A673 (cell line): ENCODE results near the gene GGNBP2. TPM values are rescaled to one million over a fixed set of nuclear protein-coding genes. Genes with fewer than 3 reads are reported as not detected.

Experiments
- BruUV-seq: library from RNA; stranded (reverse); fragments of 400-500 nt; replicated peaks from 2 replicates; lab custom pipeline; 2021; lab: Mats Ljungman, UMichigan
- CTCF ChIA-PET: fragments of 300-600 bp; sonication (Branson Sonifier 250); formaldehyde crosslinking; loops from one replicate; lab custom pipeline; 2022; ENCODE audit warnings: antibody characterized with exemption; lab: Charles Lee
- POLR2A ChIA-PET: fragments of 300-600 bp; sonication (Branson Sonifier 250); formaldehyde crosslinking; loops from one replicate; lab custom pipeline; 2022; ENCODE audit warnings: antibody characterized with exemption; ENCODE audit not compliant: low non-redundant PET; lab: Charles Lee
- DNase-seq: peaks from one replicate; pipeline ENCODE4 v3.0.0-alpha.2; 2015; ENCODE audit warnings: low spot score
- H3K27ac ChIP-seq: fragments of 200-600 bp; sonication (generic); 2 replicates; pipeline ENCODE4 v1.5.1; 2016; ENCODE audit warnings: mixed run types, low read depth, mild to moderate bottlenecking, mixed read lengths, antibody characterized with exemption, low read length; ENCODE audit not compliant: poor library complexity, severe bottlenecking
- H3K27me3 ChIP-seq: fragments of 200-600 bp; sonication (generic); replicated peaks from 2 replicates; pipeline ENCODE4 v1.6.1; 2017; ENCODE audit warnings: mixed run types, low read depth, mild to moderate bottlenecking, mixed read lengths, antibody characterized with exemption, low read length; ENCODE audit not compliant: insufficient read depth, poor library complexity
- H3K36me3 ChIP-seq: fragments of 200-600 bp; sonication (generic); 2 replicates; pipeline ENCODE4 v1.6.1; 2016; ENCODE audit warnings: mixed run types, mild to moderate bottlenecking, mixed read lengths, antibody characterized with exemption, low read length; ENCODE audit not compliant: insufficient read depth, poor library complexity, severe bottlenecking
- H3K4me1 ChIP-seq: fragments of 200-600 bp; sonication (generic); 2 replicates; pipeline ENCODE4 v1.6.1; 2017; ENCODE audit warnings: mixed run types, mild to moderate bottlenecking, mixed read lengths, antibody characterized with exemption, low read length; ENCODE audit not compliant: insufficient read depth, poor library complexity, severe bottlenecking
- H3K4me3 ChIP-seq: fragments of 200-600 bp; sonication (generic); 2 replicates; pipeline ENCODE4 v1.5.1; 2016; ENCODE audit warnings: low read depth, mixed run types, mild to moderate bottlenecking, mixed read lengths, low read length; ENCODE audit not compliant: poor library complexity, severe bottlenecking
- H3K9me3 ChIP-seq: fragments of 200-600 bp; sonication (generic); 2 replicates; pipeline ENCODE4 v1.6.1; 2016; ENCODE audit warnings: mixed run types, low read depth, mild to moderate bottlenecking, mixed read lengths, antibody characterized with exemption, low read length; ENCODE audit not compliant: poor library complexity, severe bottlenecking
- EZH2 ChIP-seq: fragments of 200-600 bp; sonication (generic); IDR thresholded peaks from 2 replicates; pipeline ENCODE4 v1.6.1; 2017; ENCODE audit warnings: borderline replicate concordance, low read depth, mild to moderate bottlenecking, mixed read lengths, antibody characterized with exemption, low read length; ENCODE audit not compliant: poor library complexity, severe bottlenecking
- intact Hi-C: fragments of 100-400 bp; cut with micrococcal nuclease; formaldehyde crosslinking; loops from one replicate; pipeline ENCODE4 v1.10.0; 2022; ENCODE audit not compliant: unreplicated experiment
- total RNA-seq: library from RNA; stranded (reverse); gene quantifications from 2 replicates; pipeline ENCODE4 v1.2.3, GENCODE V29; 2021
- TF ChIP-seq, protein P1 (sequence below): fragments of 300-800, 200-600 bp; sonication (generic); conservative IDR thresholded peaks from 2 replicates; pipeline ENCODE4 v1.5.1; 2017; ENCODE audit warnings: low read depth, mild to moderate bottlenecking, antibody characterized with exemption, low read length, moderate library complexity, mixed read lengths

GGNBP2 gene
- total RNA-seq, 1 experiment from 2014 or later: 50.4 TPM

DNA sequence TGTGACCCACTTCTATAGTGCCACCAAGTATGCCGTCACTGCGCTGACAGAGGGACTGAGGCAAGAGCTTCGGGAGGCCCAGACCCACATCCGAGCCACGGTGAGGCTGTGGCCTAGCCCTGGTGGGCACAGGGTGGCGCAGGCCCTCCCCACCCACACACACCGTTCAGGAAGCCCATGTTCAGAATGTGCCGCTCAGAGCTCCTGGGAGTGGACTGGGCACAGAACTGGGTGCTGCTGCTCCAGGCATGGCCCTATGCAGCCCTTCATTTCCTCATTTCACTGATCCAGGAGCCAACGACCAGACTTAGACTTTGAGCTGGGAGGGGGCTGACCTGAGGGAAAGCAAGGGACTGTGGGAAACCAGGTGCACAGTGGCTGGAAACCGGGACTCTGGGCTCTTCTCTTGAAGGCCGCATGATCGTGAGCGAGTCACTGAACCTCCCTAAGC is 54.3 kb downstream of the GGNBP2 start:
- Histone ChIP-seq H3K27ac (no peak overlapping the region), H3K9me3 (no peaks in the 10 kb centered on the region), H3K36me3 (no peaks in the 10 kb centered on the region), H3K27me3 (no peaks in the 10 kb centered on the region), H3K4me3 (no peak overlapping the region), H3K4me1 (no peaks in the 10 kb centered on the region)
- ChIA-PET POLR2A (no interaction called here), CTCF (no interaction called here)
- TF ChIP-seq EZH2: no peak
- TF ChIP-seq, protein P1, sequence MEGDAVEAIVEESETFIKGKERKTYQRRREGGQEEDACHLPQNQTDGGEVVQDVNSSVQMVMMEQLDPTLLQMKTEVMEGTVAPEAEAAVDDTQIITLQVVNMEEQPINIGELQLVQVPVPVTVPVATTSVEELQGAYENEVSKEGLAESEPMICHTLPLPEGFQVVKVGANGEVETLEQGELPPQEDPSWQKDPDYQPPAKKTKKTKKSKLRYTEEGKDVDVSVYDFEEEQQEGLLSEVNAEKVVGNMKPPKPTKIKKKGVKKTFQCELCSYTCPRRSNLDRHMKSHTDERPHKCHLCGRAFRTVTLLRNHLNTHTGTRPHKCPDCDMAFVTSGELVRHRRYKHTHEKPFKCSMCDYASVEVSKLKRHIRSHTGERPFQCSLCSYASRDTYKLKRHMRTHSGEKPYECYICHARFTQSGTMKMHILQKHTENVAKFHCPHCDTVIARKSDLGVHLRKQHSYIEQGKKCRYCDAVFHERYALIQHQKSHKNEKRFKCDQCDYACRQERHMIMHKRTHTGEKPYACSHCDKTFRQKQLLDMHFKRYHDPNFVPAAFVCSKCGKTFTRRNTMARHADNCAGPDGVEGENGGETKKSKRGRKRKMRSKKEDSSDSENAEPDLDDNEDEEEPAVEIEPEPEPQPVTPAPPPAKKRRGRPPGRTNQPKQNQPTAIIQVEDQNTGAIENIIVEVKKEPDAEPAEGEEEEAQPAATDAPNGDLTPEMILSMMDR: no peak
- BruUV-seq: no TSS peak
- no peak for DNase-seq
- intact Hi-C loops: no loop called here

GRCh38 chr17:36599546-36600250 is 55.0 kb downstream of the GGNBP2 start:
- Histone ChIP-seq H3K4me1 (no peaks in the 10 kb centered on the region), H3K27me3 (no peaks in the 10 kb centered on the region), H3K9me3 (no peaks in the 10 kb centered on the region), H3K4me3 (no peak overlapping the region), H3K36me3 (no peaks in the 10 kb centered on the region), H3K27ac (no peak overlapping the region)
- BruUV-seq: no TSS peak
- CTCF ChIA-PET: no interaction called here
- POLR2A ChIA-PET: no interaction called here
- TF ChIP-seq, protein P1: no peak
- no peak for TF ChIP-seq EZH2
- intact Hi-C loops: no loop called here
- DNase-seq: no peak

DNA sequence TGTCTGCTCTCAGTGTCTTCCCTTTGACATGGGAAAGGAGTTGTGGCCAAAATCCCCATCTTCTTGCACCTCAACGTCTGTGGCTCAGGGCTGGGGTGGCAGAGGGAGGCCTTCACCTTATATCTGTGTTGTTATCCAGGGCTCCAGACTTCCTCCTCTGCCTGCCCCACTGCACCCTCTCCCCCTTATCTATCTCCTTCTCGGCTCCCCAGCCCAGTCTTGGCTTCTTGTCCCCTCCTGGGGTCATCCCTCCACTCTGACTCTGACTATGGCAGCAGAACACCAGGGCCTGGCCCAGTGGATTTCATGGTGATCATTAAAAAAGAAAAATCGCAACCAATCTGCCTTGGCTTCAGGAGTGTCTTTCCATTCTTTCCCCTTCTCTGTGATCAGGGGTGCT is 55.7 kb downstream of the GGNBP2 start:
- no peak for DNase-seq
- intact Hi-C loops: no loop called here
- no TSS peak for BruUV-seq
- no peak overlapping the region for H3K4me3 ChIP-seq
- TF ChIP-seq, protein P1: no peak
- no peak for TF ChIP-seq EZH2
- CTCF ChIA-PET: no interaction called here
- no peaks in the 10 kb centered on the region for H3K4me1 ChIP-seq
- no peak overlapping the region for H3K27ac ChIP-seq
- H3K36me3 ChIP-seq: no peaks in the 10 kb centered on the region
- no peaks in the 10 kb centered on the region for H3K9me3 ChIP-seq
- H3K27me3 ChIP-seq: no peaks in the 10 kb centered on the region
- POLR2A ChIA-PET: no interaction called here
